Measurements from ENCODE around the gene MSRB1.
A peak's percentile ranks its signal among the peaks of the same experiment; 100 is the strongest.
"Not testable (repeated sequence)": the region's sequence is repeated elsewhere in the genome, so short reads cannot be mapped to it uniquely, and the experiment has no call there.

Gene MSRB1

DNA sequence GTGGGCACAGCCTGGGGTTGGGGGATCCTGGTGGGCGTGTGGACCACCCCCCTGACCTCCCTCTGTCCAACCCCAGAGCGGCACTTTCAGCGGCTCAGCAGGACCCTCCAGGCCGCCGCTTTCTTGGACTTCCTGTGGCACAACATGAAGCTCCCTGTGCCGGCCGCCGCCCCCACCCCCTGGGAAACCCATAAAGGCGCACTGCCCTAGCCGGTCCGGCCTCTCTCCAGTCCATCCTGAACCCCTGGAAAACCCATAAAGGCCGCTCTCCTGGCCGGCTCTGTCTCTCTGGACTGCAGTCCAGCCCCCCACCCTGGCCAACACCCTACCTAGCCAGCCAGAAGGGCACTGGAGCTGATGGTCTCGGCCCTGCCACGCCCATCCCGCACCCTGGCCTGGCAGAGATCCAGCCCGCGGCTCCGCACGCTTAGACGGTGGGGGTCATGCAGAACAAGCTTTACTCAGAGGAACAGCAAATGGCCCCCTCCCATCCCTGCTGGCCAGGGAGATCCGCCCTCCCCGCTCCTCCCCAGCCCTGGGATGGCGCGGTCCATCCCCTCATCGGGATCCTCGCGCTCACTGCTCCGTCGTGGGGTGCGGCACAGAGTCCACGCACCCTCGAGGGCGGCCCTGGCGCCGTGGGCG is 35.6 kb upstream of the MSRB1 start:
- no peak for DNase-seq (ENCODE audit: low spot score)

DNA sequence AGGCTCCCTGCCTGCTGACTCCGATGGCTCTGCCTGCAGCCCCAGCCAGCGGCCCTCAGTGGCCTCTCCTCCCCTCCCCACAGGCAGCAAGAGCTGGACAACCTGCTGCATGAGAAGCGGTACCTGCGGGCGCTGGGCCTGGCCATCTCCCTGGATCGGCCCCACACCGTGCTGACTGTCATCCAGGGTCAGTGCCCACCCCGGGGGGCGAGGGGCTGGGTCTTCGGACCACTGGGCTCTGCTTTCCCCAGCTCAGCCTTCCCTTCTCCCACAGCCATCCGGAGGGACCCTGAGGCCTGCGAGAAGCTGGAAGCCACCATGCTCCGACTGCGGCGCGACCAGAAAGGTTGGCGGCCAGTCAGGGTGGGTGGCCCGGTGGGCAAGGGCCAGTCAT is 34.9 kb upstream of the MSRB1 start:
- DNase-seq (ENCODE audit: low spot score) = no peak

DNA sequence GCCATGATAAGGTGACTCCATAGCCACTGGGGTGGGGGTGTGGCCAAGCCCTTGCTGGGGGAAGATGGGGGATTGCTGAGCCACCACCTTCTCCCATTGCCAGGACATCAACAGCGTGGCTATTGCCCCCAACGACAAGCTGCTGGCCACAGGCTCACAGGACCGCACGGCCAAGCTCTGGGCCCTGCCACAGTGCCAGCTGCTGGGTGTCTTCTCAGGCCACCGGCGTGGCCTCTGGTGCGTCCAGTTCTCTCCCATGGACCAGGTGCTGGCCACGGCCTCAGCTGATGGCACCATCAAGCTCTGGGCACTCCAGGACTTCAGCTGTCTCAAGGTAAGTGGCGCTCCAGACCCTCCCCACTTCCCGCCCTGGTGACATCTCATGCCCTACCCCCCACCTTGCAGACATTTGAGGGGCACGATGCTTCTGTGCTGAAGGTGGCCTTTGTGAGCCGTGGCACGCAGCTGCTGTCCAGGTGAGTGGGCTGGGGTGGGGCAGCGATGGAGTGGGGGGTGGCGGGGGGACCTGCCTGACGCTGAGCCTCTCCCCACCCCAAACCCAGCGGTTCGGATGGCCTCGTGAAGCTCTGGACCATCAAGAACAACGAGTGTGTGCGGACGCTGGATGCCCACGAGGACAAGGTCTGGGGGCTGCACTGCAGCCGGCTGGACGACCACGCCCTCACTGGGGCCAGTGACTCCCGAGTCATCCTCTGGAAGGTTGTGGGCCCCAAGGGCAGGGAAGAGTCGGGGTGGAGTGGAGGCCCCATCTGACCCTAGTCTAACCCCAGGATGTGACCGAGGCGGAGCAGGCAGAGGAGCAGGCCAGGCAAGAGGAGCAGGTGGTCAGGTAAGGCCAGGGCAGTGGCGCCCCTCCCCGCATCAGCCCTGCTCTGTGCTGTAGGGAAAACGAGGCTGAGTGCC is 34.2 kb upstream of the MSRB1 start:
- DNase-seq (ENCODE audit: low spot score) = no peak

DNA sequence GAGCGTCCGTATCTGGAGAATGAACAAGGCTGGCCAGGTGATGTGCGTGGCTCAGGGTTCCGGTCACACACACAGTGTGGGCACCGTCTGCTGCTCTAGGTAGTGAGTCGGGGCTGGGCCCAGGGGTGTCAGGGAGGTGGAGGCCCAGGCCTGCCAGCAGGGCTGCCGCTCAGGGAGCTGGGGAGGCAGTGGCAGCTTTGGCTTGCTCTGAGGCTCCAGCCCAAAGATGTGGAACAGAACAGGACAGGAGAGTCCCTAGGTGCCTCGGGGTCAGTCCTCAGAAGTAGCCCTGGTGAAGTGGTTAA is 33.2 kb upstream of the MSRB1 start:
- no peak for DNase-seq (ENCODE audit: low spot score)

DNA sequence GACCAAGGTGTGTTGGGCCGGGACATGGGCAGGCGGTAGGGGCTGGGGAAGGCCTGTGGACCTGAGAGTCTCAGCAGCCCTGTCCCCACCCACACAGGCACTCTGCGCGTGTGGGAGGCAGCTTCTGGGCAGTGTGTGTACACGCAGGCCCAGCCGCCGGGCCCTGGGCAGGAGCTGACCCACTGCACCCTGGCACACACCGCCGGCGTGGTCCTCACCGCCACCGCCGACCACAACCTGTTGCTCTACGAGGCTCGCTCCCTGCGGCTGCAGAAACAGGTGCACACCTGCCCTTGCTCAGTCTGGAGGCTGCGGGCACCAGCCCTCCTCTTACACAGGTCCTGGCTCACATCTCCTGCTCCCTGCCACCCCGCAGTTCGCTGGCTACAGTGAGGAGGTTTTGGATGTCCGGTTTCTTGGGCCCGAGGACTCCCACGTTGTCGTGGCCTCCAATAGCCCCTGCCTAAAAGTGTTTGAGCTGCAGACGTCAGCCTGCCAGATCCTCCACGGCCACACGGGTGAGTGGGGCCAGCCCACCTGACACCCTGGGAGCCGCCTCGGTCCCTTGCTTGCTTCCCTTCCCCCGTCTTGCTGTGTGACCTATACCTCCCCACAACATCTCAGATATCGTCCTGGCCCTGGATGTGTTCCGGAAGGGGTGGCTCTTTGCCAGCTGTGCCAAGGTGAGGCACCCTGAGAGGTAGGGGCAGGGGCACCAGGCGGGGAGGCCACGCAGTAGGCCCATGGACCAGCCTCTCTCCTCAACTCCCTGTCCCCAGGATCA is 32.6 kb upstream of the MSRB1 start:
- no peak for DNase-seq (ENCODE audit: low spot score)

DNA sequence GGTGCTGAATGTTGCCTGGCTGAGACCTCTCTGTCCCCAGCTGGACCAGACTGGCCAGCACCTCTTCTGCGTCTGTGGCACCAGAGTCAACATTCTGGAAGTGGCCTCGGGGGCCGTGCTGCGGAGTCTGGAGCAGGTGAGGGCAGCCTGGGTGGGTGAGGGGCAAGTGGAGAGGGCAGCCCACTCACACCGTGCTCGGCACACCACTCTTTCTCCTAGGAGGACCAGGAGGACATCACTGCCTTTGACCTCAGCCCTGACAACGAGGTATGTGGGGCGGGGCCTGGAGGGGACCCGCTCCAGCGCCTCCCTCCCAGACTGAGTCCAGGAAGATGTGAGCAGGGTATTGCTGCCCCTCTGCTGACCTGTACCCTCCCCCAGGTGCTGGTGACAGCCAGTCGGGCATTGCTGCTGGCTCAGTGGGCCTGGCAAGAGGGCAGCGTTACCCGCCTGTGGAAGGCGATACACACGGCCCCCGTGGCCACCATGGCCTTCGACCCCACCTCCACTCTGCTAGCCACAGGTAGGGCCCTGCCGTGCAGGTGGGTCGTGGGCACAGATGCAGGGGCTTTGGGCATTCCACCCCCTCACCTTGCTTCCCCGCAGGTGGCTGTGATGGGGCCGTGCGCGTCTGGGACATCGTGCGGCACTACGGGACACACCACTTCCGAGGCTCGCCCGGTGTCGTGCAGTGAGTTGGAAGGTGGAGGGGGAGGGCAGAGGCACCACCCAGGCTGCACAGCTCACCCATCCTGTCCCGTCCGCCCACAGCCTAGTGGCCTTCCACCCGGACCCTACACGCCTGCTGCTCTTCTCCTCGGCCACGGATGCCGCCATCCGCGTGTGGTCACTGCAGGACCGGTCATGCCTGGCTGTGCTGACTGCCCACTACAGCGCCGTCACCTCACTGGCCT is 31.4 kb upstream of the MSRB1 start:
- no peak for DNase-seq (ENCODE audit: low spot score)

DNA sequence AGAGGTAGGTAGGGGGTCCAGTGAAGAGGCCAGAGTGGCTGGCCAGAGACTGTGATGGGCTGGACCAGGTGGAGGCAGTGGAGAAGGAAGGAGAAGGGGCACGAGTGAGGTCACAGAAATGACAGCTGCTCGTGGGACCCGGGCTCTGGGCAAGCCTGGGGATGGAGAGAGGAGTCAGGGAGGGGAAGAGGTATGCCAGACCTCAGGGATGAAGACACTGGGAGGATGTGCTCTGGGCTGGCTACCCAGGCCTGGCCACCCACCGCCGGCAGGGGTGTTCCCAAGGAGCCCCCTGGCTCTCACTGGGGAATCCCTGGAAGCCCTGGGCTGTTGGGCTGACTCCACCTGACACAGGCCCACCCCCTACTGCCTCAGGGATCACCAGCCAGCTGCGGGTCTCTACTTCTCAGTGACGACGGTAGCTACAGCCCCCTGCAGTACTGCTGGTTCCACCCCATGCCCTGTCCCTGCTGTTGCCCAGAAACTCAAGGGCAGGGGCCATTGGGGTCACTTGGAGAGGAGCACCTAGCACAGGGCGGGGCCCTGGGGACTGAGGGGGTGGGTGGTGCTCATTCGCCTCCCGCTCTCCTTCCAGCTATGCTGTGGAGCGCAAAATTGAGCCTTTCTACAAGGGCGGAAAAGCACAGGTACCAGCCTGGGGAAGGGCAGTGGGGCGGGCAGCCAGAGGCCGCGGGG is 30.6 kb upstream of the MSRB1 start:
- no peak for DNase-seq (ENCODE audit: low spot score)

DNA sequence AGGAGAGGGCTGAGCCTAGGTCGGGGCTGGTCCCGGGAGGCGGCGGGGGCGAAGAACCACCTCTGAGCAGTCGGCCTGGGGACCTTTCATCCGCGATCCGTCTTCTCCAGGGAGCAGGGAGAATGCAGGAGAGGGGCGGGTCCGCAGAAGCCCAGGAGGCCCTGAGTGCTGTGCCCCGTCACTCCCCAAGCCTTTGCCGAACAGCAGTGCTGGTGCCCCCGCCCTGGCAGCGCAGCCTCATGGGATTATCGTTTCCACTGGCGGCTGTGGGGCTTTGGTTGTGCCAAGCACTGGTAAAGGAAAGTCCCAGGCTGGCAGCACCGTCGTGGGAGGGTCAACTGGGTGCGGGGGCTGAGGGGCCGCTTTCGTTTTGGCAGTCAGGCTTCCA is 29.5 kb upstream of the MSRB1 start:
- DNase-seq (ENCODE audit: low spot score) = no peak

DNA sequence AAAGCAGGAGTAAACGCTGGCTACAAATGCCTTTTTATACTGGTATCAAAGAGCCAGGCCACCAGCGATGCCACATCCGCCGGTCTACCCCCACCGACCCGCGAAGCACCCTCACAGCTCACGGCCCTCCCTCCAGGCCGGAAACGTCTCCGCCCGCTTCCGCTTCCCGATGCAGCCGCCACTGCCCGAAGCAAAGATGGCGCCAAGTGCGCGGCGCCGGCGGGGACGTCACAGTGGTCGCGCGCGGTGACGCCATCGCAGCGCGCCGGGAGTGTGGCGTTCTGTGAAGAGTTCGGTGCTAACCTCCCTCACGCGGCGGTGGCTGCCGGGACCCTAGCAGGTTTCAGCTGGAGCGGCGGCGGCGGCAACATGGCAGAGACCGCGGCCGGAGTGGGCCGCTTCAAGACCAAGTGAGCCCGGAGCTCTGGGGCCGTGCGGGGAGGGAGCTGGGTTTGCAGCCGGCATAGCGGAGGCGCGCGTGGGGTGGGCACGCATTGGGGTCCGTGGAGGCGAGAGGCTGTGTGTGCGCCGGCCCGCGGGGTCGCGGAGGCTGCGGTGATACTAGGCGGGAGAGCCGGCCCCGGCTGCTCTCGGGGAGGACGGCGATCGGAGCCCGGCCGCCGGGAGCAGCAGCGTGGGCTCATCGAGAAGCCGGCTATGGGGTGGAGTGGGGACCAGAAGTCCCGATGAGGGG is 28.9 kb upstream of the MSRB1 start, which contains the start of gene TBL3:
TBL3 (plus strand) TSS at position 258 of the 694 bp plus-strand sequence; CDS start at position 370, 112 bp downstream.
- DNase-seq (ENCODE audit: low spot score) = peak; percentile 96

DNA sequence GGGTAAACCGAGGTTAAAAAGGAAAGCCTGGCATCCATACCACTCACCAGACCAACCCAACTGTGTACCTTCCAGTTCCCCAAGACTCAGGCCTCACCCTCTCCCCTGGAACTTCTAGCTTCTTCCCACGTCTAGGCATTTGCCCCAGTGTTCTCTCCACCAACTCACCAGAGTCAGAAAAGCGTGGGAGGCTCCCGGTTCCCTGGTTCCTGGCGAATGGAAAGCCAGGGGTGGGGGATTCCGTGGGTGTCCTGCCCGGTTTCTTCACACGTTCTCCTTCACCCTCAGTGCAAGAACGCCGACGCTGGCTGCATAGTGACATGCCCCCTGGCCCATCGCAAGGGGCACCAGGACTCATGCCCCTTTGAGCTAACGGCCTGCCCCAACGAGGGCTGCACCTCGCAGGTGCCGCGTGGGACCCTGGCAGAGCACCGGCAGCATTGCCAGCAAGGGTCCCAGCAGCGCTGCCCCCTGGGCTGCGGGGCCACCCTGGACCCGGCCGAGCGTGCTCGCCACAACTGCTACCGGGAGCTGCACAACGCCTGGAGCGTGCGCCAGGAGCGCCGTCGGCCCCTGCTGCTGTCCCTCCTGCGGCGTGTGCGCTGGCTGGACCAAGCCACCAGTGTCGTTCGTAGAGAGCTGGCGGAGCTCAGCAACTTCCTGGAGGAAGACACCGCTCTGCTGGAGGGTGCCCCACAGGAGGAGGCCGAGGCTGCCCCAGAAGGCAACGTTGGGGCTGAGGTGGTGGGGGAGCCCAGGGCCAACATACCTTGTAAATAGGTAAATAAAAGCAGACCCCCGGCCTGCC is 25.4 kb upstream of the MSRB1 start:
- DNase-seq (ENCODE audit: low spot score) = no peak

DNA sequence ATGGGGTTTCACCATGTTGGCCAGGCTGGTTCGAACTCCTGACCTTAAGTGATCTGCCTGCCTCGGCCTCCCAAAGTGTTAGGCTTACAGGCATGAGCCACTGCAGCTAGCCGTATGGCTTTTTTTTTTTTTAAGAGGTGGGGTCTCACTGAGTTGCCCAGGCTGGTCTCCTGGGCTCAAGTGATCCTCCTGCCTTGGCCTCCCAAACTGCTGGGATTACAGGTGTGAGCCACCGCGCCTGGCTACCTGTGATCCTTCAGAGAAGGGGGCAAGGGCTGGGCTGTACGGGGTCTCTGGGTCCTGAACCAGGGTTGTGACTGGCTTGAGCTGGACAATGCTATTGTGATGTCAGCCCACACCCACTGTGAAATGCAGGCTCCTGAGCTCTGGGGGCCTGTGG is 23.5 kb upstream of the MSRB1 start, which contains the start of gene RNF151:
RNF151 (plus strand) TSS at position 397 of the 400 bp plus-strand sequence. CDS start 26 bp downstream, outside the sequence.
- DNase-seq (ENCODE audit: low spot score) = no peak

DNA sequence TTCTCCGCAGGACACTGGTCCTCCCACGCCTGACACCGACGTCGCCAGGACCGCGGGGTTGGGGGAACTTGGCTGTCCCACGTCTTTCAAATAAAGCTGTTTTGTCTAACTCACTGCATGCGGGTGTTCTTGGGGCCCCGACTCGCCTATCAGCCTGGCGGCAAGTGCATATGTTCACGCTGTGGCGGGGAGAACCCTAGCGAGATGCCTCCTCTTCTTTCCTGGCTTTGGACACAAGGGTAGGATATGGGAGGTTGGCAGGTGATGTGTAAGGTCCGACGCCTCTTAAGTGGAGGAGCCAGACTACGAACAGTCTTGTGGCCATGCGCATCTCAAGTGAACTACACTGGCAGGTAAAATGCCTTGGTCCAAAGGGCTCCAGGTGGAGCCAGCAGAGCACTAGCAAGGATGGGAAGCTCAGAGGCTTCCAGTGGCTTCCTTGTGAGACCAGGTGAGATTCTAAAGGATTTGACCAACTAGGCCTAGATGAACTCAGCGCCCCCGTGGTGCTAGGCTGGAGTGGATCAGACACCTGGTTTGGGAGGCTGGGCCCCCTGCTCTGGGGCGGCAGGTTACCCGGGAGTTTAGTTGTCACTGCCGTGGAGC is 22.5 kb upstream of the MSRB1 start:
- no peak for DNase-seq (ENCODE audit: low spot score)

DNA sequence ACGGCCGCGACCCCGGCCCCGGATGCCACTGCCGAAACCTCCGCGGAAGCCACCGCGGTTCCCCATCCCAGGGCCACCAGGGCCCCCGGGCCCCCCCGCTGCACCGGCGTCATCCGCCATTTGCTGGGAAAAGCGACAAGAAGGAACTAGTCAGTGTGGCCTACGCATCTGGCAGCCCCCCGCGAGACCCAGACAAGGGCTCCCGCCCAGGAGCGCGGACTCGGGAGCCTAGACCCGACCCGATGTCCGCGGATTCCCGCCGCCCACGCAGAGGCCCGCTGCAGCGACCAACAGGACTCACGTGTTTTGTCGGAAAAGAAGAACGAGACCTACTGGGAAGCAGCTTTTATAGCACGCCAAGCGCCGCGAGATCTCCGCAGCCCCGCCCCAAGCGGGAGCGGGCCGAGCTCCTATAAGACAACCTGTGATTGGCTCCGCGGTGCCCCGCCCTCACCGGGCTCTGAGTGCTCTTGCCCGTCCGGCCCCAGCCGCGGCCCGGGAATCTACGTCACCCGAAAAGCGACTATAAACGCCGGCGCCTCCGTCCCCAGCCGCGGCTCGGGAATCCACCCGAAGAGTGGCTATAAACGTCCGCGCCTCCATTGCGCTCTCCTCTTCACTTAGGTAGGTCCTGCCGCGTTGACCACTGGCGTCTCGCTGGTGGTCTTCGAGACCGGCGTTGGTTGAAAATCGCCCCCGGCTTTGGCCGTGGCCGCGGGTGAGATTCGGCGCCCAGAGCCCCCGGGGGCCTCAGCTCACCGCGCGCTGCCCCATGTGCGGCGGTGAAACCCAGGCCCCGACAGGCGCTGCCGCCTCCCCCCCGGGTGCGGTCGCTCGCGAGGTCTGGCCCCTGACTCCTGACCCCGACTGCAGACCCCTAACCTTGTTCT is 21.8 kb upstream of the MSRB1 start, which contains the start of gene RPS2:
RPS2 (minus strand) TSS at position 321 of the 890 bp plus-strand sequence; CDS start at position 120, 201 bp downstream.
- peak; percentile 99 for DNase-seq (ENCODE audit: low spot score)

DNA sequence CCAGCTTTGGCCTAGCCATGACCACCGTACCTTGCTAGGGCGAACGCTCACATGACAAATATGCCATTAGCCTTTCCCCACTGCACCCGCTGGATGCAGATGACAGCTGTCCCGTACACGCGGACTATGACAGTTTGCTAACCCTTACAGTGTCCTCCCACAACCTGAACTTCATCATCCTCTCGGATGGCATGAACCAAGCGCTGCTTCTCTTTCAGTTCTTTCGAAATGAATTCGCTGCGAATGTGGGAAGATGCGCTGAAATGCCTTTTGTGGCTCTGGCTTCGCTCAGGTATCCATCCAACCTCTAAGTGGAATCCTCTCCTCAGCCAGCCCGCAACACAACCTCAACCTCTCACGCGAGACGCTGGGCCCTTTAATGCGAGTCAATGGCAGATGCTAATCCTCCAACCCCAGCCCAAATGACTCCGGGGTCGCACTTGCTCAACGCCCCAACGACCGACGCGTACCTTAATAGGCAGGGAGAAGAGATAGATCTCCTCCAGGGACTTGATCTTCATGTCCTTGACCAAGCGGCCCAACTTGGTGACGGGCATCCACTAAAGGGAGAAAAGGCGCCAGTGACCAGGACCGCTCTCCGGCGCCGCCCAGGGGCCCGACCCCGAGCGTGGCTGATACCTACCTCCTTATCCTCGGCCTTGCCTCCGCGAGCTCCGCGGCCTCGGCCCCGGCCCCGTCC is 21.0 kb upstream of the MSRB1 start:
- DNase-seq (ENCODE audit: low spot score) = no peak

DNA sequence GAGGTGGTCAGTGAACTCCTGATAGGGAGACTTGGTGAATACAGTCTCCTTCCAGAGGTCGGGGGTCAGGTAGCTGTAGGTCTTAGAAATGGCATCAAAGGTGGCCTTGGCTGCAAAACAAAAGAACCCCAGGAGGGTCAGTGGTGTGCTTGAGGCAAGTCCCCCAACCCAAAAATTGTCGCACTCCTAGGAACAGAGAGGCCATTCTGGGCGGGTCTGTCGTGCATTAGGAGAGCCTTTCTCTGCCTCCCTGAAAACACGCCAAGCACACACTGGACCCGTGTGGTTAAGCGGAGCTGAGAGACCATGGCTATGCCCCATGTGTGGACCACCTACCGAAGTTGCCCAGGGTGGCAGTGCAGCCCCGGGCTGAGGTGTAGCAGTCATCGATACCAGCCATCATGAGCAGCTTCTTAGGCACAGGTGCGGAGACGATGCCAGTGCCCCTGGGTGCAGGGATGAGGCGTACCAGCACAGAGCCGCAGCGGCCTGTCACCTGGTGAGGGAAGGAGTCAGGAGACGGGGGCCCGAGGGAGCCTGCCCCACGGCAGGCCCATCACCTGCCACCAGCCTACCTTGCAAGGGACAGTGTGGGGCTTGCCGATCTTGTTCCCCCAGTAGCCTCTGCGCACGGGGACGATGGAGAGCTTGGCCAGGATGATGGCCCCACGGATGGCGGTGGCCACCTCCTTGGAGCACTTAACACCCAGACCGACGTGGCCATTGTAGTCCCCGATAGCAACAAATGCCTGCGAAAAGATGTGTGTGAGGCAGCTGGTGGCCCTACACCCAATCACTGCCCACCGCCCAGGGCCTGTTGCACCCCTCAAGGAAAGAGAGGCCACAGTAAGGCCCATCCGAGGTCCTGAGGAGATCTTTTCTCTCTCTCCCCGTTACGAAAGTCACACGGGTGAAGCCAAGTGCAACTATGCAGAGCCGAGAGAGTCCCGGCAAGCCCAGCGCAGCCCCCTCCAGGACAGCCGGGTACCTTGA is 19.5 kb upstream of the MSRB1 start:
- not testable (repeated sequence) for DNase-seq (ENCODE audit: low spot score)

DNA sequence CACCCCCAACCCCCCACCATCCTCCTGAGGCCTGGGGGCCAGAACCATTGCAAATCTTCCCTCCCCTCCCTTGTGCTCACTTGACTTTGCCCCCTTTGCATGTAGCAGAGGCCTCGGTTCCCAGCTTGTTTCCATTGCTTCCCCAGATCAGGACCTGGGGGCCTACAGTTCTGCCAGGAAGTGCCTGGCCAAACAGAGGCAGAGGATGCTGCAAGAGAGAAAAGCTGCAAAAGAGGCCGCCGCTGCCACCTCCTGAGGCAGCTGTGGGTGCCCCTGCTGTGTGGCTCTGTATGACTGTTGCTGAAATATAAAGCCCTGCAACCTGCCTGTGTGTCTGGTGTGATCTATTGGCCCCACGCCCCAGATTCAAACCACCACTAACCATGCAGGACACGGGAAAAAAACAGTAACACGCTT is 18.7 kb upstream of the MSRB1 start:
- no peak for DNase-seq (ENCODE audit: low spot score)
